Measurements from ENCODE around the gene ZDBF2.
"Not testable (repeated sequence)": the region's sequence is repeated elsewhere in the genome, so short reads cannot be mapped to it uniquely, and the experiment has no call there.

The ZDBF2 gene

GRCh38 chr2:206360840-206361239 is 86.4 kb downstream of the ZDBF2 start:
- 85% methylated on average over 3 of the region's 5 CpGs for WGBS (ENCODE audit: insufficient coverage)
- POLR2A ChIA-PET; DNase-seq; H3K36me3 ChIP-seq (ENCODE audit: control insufficient read depth in 4 of 4, insufficient read depth in 4 of 4, low read length in 3 of 4); H3K4me3 ChIP-seq (ENCODE audit: control insufficient read depth in 1 of 7, extremely low read depth in 1 of 7, insufficient read depth in 4 of 7, low read depth in 2 of 7, low read length in 6 of 7); CTCF ChIA-PET; H3K27me3 ChIP-seq (replicated peaks in 2 of 5; ENCODE audit: control insufficient read depth in 4 of 5, insufficient read depth in 5 of 5, low read length in 4 of 5); H3K27ac ChIP-seq (ENCODE audit: insufficient read depth in 1 of 2, low read depth in 1 of 2, low read length in 2 of 2, poor library complexity in 1 of 2, severe bottlenecking in 2 of 2); H3K4me1 ChIP-seq (ENCODE audit: control extremely low read depth in 1 of 4, control insufficient read depth in 4 of 4, insufficient read depth in 4 of 4, low read length in 3 of 4): not testable (repeated sequence)
- H3K9me3 ChIP-seq (ENCODE audit: control extremely low read depth in 1 of 5, control insufficient read depth in 4 of 5, insufficient read depth in 2 of 5, low read depth in 1 of 5, low read length in 4 of 5) = peaks cover 0 to 11% (median 1%) of the 10 kb centered on the region in 5 experiments

GRCh38 chr2:206361407-206362045 is 87.1 kb downstream of the ZDBF2 start:
- 100% methylated on average over 1 of the region's 2 CpGs for WGBS (ENCODE audit: insufficient coverage)
- H3K4me3 ChIP-seq (ENCODE audit: control insufficient read depth in 1 of 7, extremely low read depth in 1 of 7, insufficient read depth in 4 of 7, low read depth in 2 of 7, low read length in 6 of 7) = no peak overlapping the region
- H3K4me1 ChIP-seq (ENCODE audit: control extremely low read depth in 1 of 4, control insufficient read depth in 4 of 4, insufficient read depth in 4 of 4, low read length in 3 of 4) = no peaks in the 10 kb centered on the region
- POLR2A ChIA-PET = no interaction called here
- no peaks in the 10 kb centered on the region for H3K36me3 ChIP-seq (ENCODE audit: control insufficient read depth in 4 of 4, insufficient read depth in 4 of 4, low read length in 3 of 4)
- CTCF ChIA-PET = no interaction called here
- DNase-seq = no peak
- H3K27ac ChIP-seq (ENCODE audit: insufficient read depth in 1 of 2, low read depth in 1 of 2, low read length in 2 of 2, poor library complexity in 1 of 2, severe bottlenecking in 2 of 2) = no peak overlapping the region
- H3K9me3 ChIP-seq (ENCODE audit: control extremely low read depth in 1 of 5, control insufficient read depth in 4 of 5, insufficient read depth in 2 of 5, low read depth in 1 of 5, low read length in 4 of 5) = peaks cover 0 to 11% (median 1%) of the 10 kb centered on the region in 5 experiments
- H3K27me3 ChIP-seq (replicated peaks in 2 of 5; ENCODE audit: control insufficient read depth in 4 of 5, insufficient read depth in 5 of 5, low read length in 4 of 5) = no peaks in the 10 kb centered on the region
